ENCODE measurements around the gene FOXP4. TPM values are rescaled to one million over a fixed set of nuclear protein-coding genes. Genes with fewer than 3 reads are reported as not detected.

The FOXP4 gene
- total and polyA plus RNA-seq, 4 donors: 2.5 to 16.0 (median 4.3) TPM

DNA sequence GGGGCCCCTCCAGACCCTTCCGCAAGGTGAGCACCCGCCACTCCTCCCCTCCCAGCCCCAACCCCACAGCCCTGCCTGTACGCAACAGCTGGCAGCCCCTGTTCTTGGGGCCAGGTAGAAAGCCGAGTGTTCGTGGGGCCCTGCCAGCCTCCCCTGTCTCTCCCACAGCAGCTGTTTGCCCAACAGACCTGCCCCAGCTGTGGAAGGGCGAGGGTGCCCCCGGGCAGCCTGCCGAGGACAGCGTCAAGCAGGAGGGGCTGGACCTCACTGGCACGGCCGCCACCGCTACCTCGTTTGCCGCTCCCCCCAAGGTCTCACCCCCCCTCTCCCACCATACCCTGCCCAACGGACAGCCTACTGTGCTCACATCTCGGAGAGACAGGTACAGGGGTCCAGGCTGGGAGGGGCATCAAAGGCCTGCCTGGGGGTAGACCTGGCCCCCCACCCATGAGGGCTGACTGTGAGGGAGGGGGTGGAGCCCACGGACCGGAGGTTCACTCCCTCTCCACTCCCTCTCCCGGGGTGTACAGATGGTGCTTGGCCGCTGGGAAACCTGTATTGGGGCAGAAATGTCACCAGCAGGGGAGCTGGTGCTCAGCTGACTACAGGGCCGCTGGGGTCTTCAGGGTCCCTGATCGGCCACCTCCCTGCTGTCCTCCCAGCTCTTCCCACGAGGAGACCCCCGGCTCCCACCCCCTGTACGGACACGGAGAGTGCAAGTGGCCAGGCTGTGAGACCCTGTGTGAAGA, 41.1 kb downstream of the FOXP4 start:
- Histone ChIP-seq H3K9me3 (ENCODE audit: control insufficient read depth in 4 of 4, low read length in 3 of 4) (no peaks in the 10 kb centered on the region), H3K27ac (ENCODE audit: low read depth in 1 of 2, low read length in 2 of 2) (no peak overlapping the region), H3K36me3 (ENCODE audit: control insufficient read depth in 4 of 4, insufficient read depth in 3 of 4, low read depth in 1 of 4, low read length in 3 of 4) (peaks cover 2 to 24% (median 9%) of the 10 kb centered on the region in 4 donors), H3K4me3 (ENCODE audit: low read depth in 1 of 3, low read length in 3 of 3) (no peak overlapping the region), H3K27me3 (ENCODE audit: control insufficient read depth in 4 of 4, insufficient read depth in 4 of 4, low read length in 3 of 4) (no peaks in the 10 kb centered on the region), H3K9ac (ENCODE audit: low read depth in 1 of 2, low read length in 2 of 2) (no peak overlapping the region), H3K4me1 (ENCODE audit: control insufficient read depth in 4 of 4, insufficient read depth in 4 of 4, low read length in 3 of 4) (peaks cover 6 to 33% (median 21%) of the 10 kb centered on the region in 4 donors)
- WGBS: 87% methylated on average over 26 of the region's 26 CpGs
- DNase-seq (ENCODE audit: low spot score): no peak
- TF ChIP-seq TAF1 (conservative IDR thresholded peaks at IDR 0.05) (no peak), NR2F2 (IDR thresholded peaks at IDR 0.05) (no peak), JUND (IDR thresholded peaks at IDR 0.05) (no peak), HNF4G (IDR thresholded peaks at IDR 0.05) (no peak), HNF4A (conservative IDR thresholded peaks at IDR 0.05) (no peak)

GRCh38 chr6:41588111-41588510, 41.9 kb downstream of the FOXP4 start:
- WGBS: 81% methylated on average over 15 of the region's 15 CpGs
- no peaks in the 10 kb centered on the region for H3K9me3 ChIP-seq (ENCODE audit: control insufficient read depth in 4 of 4, low read length in 3 of 4)
- H3K4me3 ChIP-seq (ENCODE audit: low read depth in 1 of 3, low read length in 3 of 3): no peak overlapping the region
- H3K36me3 ChIP-seq (ENCODE audit: control insufficient read depth in 4 of 4, insufficient read depth in 3 of 4, low read depth in 1 of 4, low read length in 3 of 4): peaks cover 2 to 24% (median 9%) of the 10 kb centered on the region in 4 donors
- H3K27ac ChIP-seq (ENCODE audit: low read depth in 1 of 2, low read length in 2 of 2): no peak overlapping the region
- H3K27me3 ChIP-seq (ENCODE audit: control insufficient read depth in 4 of 4, insufficient read depth in 4 of 4, low read length in 3 of 4): no peaks in the 10 kb centered on the region
- peaks cover 6 to 26% (median 20%) of the 10 kb centered on the region in 4 donors for H3K4me1 ChIP-seq (ENCODE audit: control insufficient read depth in 4 of 4, insufficient read depth in 4 of 4, low read length in 3 of 4)
- TF ChIP-seq RAD21 (IDR thresholded peaks at IDR 0.05) (no peak), MAX (IDR thresholded peaks at IDR 0.05) (no peak), SP1 (IDR thresholded peaks at IDR 0.05) (no peak), NR2F2 (IDR thresholded peaks at IDR 0.05) (no peak), JUND (IDR thresholded peaks at IDR 0.05) (no peak), TAF1 (conservative IDR thresholded peaks at IDR 0.05) (no peak), EGR1 (IDR thresholded peaks at IDR 0.05; ENCODE audit: low read depth in 2 of 2) (no peak), HNF4A (conservative IDR thresholded peaks at IDR 0.05) (no peak)
- TF ChIP-seq, protein P1, sequence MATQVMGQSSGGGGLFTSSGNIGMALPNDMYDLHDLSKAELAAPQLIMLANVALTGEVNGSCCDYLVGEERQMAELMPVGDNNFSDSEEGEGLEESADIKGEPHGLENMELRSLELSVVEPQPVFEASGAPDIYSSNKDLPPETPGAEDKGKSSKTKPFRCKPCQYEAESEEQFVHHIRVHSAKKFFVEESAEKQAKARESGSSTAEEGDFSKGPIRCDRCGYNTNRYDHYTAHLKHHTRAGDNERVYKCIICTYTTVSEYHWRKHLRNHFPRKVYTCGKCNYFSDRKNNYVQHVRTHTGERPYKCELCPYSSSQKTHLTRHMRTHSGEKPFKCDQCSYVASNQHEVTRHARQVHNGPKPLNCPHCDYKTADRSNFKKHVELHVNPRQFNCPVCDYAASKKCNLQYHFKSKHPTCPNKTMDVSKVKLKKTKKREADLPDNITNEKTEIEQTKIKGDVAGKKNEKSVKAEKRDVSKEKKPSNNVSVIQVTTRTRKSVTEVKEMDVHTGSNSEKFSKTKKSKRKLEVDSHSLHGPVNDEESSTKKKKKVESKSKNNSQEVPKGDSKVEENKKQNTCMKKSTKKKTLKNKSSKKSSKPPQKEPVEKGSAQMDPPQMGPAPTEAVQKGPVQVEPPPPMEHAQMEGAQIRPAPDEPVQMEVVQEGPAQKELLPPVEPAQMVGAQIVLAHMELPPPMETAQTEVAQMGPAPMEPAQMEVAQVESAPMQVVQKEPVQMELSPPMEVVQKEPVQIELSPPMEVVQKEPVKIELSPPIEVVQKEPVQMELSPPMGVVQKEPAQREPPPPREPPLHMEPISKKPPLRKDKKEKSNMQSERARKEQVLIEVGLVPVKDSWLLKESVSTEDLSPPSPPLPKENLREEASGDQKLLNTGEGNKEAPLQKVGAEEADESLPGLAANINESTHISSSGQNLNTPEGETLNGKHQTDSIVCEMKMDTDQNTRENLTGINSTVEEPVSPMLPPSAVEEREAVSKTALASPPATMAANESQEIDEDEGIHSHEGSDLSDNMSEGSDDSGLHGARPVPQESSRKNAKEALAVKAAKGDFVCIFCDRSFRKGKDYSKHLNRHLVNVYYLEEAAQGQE (IDR thresholded peaks at IDR 0.05): no peak
- TF ChIP-seq, protein P2, sequence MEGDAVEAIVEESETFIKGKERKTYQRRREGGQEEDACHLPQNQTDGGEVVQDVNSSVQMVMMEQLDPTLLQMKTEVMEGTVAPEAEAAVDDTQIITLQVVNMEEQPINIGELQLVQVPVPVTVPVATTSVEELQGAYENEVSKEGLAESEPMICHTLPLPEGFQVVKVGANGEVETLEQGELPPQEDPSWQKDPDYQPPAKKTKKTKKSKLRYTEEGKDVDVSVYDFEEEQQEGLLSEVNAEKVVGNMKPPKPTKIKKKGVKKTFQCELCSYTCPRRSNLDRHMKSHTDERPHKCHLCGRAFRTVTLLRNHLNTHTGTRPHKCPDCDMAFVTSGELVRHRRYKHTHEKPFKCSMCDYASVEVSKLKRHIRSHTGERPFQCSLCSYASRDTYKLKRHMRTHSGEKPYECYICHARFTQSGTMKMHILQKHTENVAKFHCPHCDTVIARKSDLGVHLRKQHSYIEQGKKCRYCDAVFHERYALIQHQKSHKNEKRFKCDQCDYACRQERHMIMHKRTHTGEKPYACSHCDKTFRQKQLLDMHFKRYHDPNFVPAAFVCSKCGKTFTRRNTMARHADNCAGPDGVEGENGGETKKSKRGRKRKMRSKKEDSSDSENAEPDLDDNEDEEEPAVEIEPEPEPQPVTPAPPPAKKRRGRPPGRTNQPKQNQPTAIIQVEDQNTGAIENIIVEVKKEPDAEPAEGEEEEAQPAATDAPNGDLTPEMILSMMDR (IDR thresholded peaks at IDR 0.05; ENCODE audit: low read depth, low read length, missing input control): no peak
- TF ChIP-seq, protein P3, sequence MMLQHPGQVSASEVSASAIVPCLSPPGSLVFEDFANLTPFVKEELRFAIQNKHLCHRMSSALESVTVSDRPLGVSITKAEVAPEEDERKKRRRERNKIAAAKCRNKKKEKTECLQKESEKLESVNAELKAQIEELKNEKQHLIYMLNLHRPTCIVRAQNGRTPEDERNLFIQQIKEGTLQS (IDR thresholded peaks at IDR 0.05): no peak
- no peak overlapping the region for H3K9ac ChIP-seq (ENCODE audit: low read depth in 1 of 2, low read length in 2 of 2)
- DNase-seq (ENCODE audit: low spot score): no peak

All from liver (tissue), 9 donors.